Endothelial cell of umbilical vein (primary cell): ENCODE results near the gene DHRS11. TPM values are rescaled to one million over a fixed set of nuclear protein-coding genes. Genes with fewer than 3 reads are reported as not detected.

Experiments used
- BruUV-seq: library from RNA; stranded (reverse); fragments of 400-500 nt; replicated peaks from 2 replicates; lab custom pipeline; 2021; lab: Mats Ljungman, UMichigan
- CTCF ChIA-PET: fragments of 300-600, 350-600 bp; sonication (Branson Sonifier 250); formaldehyde crosslinking; loops from one replicate; lab custom pipeline; 2021; ENCODE audit warnings: antibody characterized with exemption, inconsistent platforms; lab: Charles Lee
- POLR2A ChIA-PET: fragments of 300-600, 350-600 bp; sonication (Branson Sonifier 250); formaldehyde crosslinking; loops from one replicate; lab custom pipeline; 2021; ENCODE audit warnings: antibody characterized with exemption, inconsistent platforms; lab: Charles Lee
- DNase-seq: peaks from one replicate; pipeline ENCODE4 v3.0.0-alpha.2; 2011; ENCODE audit warnings: low read depth, low spot score
- FAIRE-seq: peaks from 2 replicates; lab custom pipeline; 2011; peaks lifted over from hg19 to GRCh38; lab: Jason Lieb, UNC
- H2AFZ ChIP-seq: 2 replicates; pipeline ENCODE4 v1.6.0; 2012; ENCODE audit warnings: low read depth, low read length, control low read depth, inconsistent platforms
- H3K27ac ChIP-seq: 2 replicates; pipeline ENCODE4 v1.5.1; 2011; ENCODE audit warnings: low read depth, mild to moderate bottlenecking, control low read depth, low read length, moderate library complexity; ENCODE audit not compliant: insufficient read depth
- H3K27me3 ChIP-seq, 2 experiments: 2 replicates each; pipeline versions ENCODE4 v1.6.0 to v1.6.1; 2011; ENCODE audit warnings: low read length in 2 of 2, mixed read lengths in 1 of 2; ENCODE audit not compliant: control insufficient read depth in 2 of 2, insufficient read depth in 2 of 2
- H3K36me3 ChIP-seq, 2 experiments: 2 replicates in 1 of 2; 3 replicates in 1 of 2; pipeline ENCODE4 v1.5.1; 2011; ENCODE audit warnings: low read length in 2 of 2, mild to moderate bottlenecking in 1 of 2, moderate library complexity in 1 of 2; ENCODE audit not compliant: control insufficient read depth in 2 of 2, insufficient read depth in 2 of 2; ENCODE audit errors: extremely low read depth in 1 of 2
- H3K4me1 ChIP-seq: 3 replicates; pipeline ENCODE4 v1.5.1; 2011; ENCODE audit warnings: mild to moderate bottlenecking, low read length; ENCODE audit not compliant: control insufficient read depth, insufficient read depth; ENCODE audit errors: extremely low read depth
- H3K4me2 ChIP-seq: 2 replicates; pipeline ENCODE4 v1.6.1; 2011; ENCODE audit warnings: low read length, control low read depth, mixed read lengths; ENCODE audit not compliant: insufficient read depth
- H3K4me3 ChIP-seq, 3 experiments: fragments of 200-600 bp in 1 of 3; sonication (generic), shearing (Covaris generic) in 1 of 3; replicated peaks in 1 of 3; 2 replicates each; pipeline ENCODE4 v1.5.1; 2011 to 2016; ENCODE audit warnings: control low read depth in 3 of 3, low read length in 3 of 3, mild to moderate bottlenecking in 2 of 3, inconsistent platforms in 1 of 3, low read depth in 1 of 3, moderate library complexity in 1 of 3; ENCODE audit not compliant: insufficient read depth in 1 of 3
- H3K79me2 ChIP-seq: 2 replicates; pipeline ENCODE4 v1.6.0; 2012; ENCODE audit warnings: low read length, inconsistent platforms; ENCODE audit not compliant: control insufficient read depth, insufficient read depth
- H3K9ac ChIP-seq: replicated peaks from 2 replicates; pipeline ENCODE3; 2011; ENCODE audit warnings: low read length, control low read depth; ENCODE audit not compliant: insufficient read depth; ENCODE audit errors: extremely low read depth
- H3K9me1 ChIP-seq: replicated peaks from 3 replicates; pipeline ENCODE4 v1.6.0; 2011; ENCODE audit warnings: mild to moderate bottlenecking, low read length; ENCODE audit not compliant: control insufficient read depth, insufficient read depth; ENCODE audit errors: extremely low read depth
- H3K9me3 ChIP-seq: replicated peaks from 2 replicates; pipeline ENCODE4 v1.5.1; 2012; ENCODE audit warnings: low read length, inconsistent platforms; ENCODE audit not compliant: control insufficient read depth, insufficient read depth
- H4K20me1 ChIP-seq: replicated peaks from 2 replicates; pipeline ENCODE3; 2011; ENCODE audit warnings: mild to moderate bottlenecking, low read length; ENCODE audit not compliant: control insufficient read depth, insufficient read depth; ENCODE audit errors: extremely low read depth
- CTCF ChIP-seq, 2 donors: IDR thresholded peaks; 1 replicate in 1 of 2; 2 replicates in 1 of 2; pipeline ENCODE4 v1.5.1; 2011; ENCODE audit warnings: low read length in 2 of 2, mild to moderate bottlenecking in 2 of 2, moderate library complexity in 2 of 2, control low read depth in 1 of 2, inconsistent platforms in 1 of 2, low read depth in 1 of 2; ENCODE audit not compliant: insufficient read depth in 1 of 2; ENCODE audit errors: extremely low read depth in 1 of 2
- EZH2 ChIP-seq: IDR thresholded peaks from 2 replicates; pipeline ENCODE4 v1.6.1; 2012; ENCODE audit warnings: borderline replicate concordance, low read depth, mild to moderate bottlenecking, moderate library complexity, low read length, inconsistent platforms; ENCODE audit not compliant: severe bottlenecking
- FOS ChIP-seq: IDR thresholded peaks from 2 replicates; pipeline ENCODE4 v1.6.1; 2011; ENCODE audit warnings: mild to moderate bottlenecking, low read length, moderate library complexity, borderline replicate concordance; ENCODE audit not compliant: insufficient read depth
- GATA2 ChIP-seq: IDR thresholded peaks from 2 replicates; pipeline ENCODE4 v1.7.0; 2011; ENCODE audit warnings: low read depth, mild to moderate bottlenecking, moderate library complexity, mixed read lengths, low read length; ENCODE audit not compliant: insufficient read length, insufficient read depth
- JUN ChIP-seq: IDR thresholded peaks from 2 replicates; pipeline ENCODE4 v1.6.1; 2011; ENCODE audit warnings: borderline replicate concordance, low read depth; ENCODE audit not compliant: insufficient read length, insufficient read depth
- MAX ChIP-seq: IDR thresholded peaks from 2 replicates; pipeline ENCODE4 v1.6.1; 2011; ENCODE audit not compliant: insufficient read depth, insufficient read length
- MYC ChIP-seq: IDR thresholded peaks from one replicate; pipeline ENCODE4 v1.6.1; 2011; ENCODE audit warnings: mild to moderate bottlenecking, low read depth, low read length
- POLR2A ChIP-seq: IDR thresholded peaks from 2 replicates; pipeline ENCODE4 v1.6.1; 2012; ENCODE audit warnings: low read depth, mild to moderate bottlenecking, control low read depth, low read length
- POLR2AphosphoS5 ChIP-seq: IDR thresholded peaks from 2 replicates; pipeline ENCODE4 v1.6.1; 2012; ENCODE audit warnings: low read depth, mild to moderate bottlenecking, control low read depth, low read length, moderate library complexity; ENCODE audit not compliant: insufficient read depth
- dilution Hi-C: fragments of 300-500 bp; cut with MboI; formaldehyde crosslinking; loops from one replicate; pipeline ENCODE4 v1.15.0; 2019; ENCODE audit warnings: low sequenced_read_pairs; ENCODE audit not compliant: extremely low pct_ligation_motif_present
- intact Hi-C: fragments of 100-400 bp; cut with micrococcal nuclease; formaldehyde crosslinking; loops from one replicate; pipeline ENCODE4 v1.10.0; 2022
- polyA plus RNA-seq, 4 experiments: library from polyadenylated mRNA; depleted of rRNA in 3 of 4; stranded (reverse) in 3 of 4; unstranded in 1 of 4; fragments of >200 nt; gene quantifications; 2 replicates each; pipeline versions ENCODE4 v1.2.1 to v1.2.3, GENCODE V29; 2011 to 2012; ENCODE audit warnings: missing spikeins in 1 of 4
- total RNA-seq: library from RNA; stranded (reverse); gene quantifications from 2 replicates; pipeline ENCODE4 v1.2.3, GENCODE V29; 2021

Gene DHRS11
- total and polyA plus RNA-seq, 2 donors (not counting 3 experiments of a cell fraction or from before 2014, with no cell fraction given), result 9.8 to 15.7 TPM

GRCh38 chr17:36628576-36628975, 36.9 kb downstream of the DHRS11 start:
- H3K4me3 ChIP-seq, result no peak overlapping the region
- H3K4me1 ChIP-seq, result no peaks in the 10 kb centered on the region
- no peaks in the 10 kb centered on the region for H3K9me1 ChIP-seq
- no peak overlapping the region for H3K9ac ChIP-seq
- H3K36me3 ChIP-seq, result no peaks in the 10 kb centered on the region
- BruUV-seq, result no TSS peak
- H2AFZ ChIP-seq, result no peak overlapping the region
- no peaks in the 10 kb centered on the region for H3K79me2 ChIP-seq
- intact Hi-C loops (no loop called here), dilution Hi-C loops (no loop called here)
- no peak overlapping the region for H3K4me2 ChIP-seq
- no peak for DNase-seq
- TF ChIP-seq GATA2 (no peak), JUN (no peak), EZH2 (no peak), MAX (no peak), MYC (no peak), POLR2A (no peak), CTCF (IDR thresholded peaks at IDR 0.05; ENCODE audit: extremely low read depth in 1 of 2, insufficient read depth in 1 of 2, low read depth in 1 of 2, low read length in 2 of 2) (no peak), POLR2AphosphoS5 (no peak), FOS (no peak)
- ChIA-PET POLR2A (no interaction called here), CTCF (interaction anchor here (0.8 to 9.1 kb wide), 26 partner anchors 8 to 809 kb away, joined by 3 to 201 read pairs (median 4); partner anchors contain the start of gene MRM1)
- peaks cover 14 to 18% of the 10 kb centered on the region in 2 experiments for H3K27me3 ChIP-seq
- FAIRE-seq, result no peak
- no peaks in the 10 kb centered on the region for H4K20me1 ChIP-seq
- H3K27ac ChIP-seq, result no peak overlapping the region
- H3K9me3 ChIP-seq, result no peaks in the 10 kb centered on the region
